ENCODE results near the gene CLEC11A.

DNA sequence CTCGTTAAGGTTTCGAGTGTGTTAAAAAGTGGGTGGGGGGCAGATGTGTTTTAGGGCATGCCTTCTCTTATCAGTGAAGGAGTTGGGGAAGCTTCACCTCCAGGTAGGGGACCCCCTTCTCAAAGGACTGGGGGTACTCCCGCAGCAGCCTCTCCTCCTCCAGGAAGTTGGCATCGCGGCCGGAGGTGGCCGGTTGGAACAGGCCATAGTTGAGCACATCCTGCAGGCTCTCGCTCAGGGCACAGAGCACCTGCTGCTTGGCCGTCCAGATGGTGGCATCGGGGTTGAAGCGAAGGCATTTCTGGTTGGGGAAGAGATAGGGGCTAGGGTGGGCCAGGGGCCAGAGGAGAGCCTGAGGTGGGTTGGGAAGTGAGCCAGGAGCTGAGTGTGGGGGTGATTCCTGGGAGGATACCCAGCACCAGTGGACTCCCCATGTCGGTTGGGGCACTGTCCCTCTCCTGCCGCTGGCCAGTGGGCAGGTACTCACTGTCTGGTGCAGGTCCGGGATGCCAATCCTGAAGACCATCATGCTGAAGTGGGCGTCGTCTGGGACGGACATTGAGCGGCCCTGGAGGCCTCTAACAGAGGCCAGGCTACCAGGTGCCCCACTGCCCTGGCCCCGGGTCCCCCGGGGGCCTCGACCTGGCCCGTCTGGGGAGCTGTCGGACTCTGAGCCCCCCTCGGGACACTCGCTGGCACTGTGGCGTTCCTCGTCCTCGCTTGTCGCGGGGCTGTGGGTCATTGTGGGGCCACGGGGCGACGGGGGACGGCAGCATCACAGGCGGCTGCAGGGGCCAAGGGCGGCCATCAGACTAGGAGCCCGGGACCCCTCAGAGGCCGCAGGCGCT lies 6.8 kb upstream of the CLEC11A start:
- TF ChIP-seq, protein P1, sequence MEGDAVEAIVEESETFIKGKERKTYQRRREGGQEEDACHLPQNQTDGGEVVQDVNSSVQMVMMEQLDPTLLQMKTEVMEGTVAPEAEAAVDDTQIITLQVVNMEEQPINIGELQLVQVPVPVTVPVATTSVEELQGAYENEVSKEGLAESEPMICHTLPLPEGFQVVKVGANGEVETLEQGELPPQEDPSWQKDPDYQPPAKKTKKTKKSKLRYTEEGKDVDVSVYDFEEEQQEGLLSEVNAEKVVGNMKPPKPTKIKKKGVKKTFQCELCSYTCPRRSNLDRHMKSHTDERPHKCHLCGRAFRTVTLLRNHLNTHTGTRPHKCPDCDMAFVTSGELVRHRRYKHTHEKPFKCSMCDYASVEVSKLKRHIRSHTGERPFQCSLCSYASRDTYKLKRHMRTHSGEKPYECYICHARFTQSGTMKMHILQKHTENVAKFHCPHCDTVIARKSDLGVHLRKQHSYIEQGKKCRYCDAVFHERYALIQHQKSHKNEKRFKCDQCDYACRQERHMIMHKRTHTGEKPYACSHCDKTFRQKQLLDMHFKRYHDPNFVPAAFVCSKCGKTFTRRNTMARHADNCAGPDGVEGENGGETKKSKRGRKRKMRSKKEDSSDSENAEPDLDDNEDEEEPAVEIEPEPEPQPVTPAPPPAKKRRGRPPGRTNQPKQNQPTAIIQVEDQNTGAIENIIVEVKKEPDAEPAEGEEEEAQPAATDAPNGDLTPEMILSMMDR (IDR thresholded peaks at IDR 0.05), result no peak
- TF ChIP-seq POLR2A (IDR thresholded peaks at IDR 0.05) (no peak), EP300 (IDR thresholded peaks at IDR 0.05; ENCODE audit: low read depth) (no peak), POLR2AphosphoS5 (IDR thresholded peaks at IDR 0.05) (no peak)
